Mesenchymal stem cell (in vitro differentiated cells and primary cell): ENCODE results near the gene RALGPS2.

Source experiments
- DNase-seq: peaks from one replicate; pipeline ENCODE4 v3.0.0-alpha.2; 2013
- H2AFZ ChIP-seq: one replicate; pipeline ENCODE4 v1.6.1; 2013; ENCODE audit warnings: low read depth, mild to moderate bottlenecking, control low read depth, inconsistent platforms, low read length, moderate library complexity
- H2AK5ac ChIP-seq: 2 replicates; pipeline ENCODE4 v1.6.1; 2013; ENCODE audit warnings: low read length, moderate library complexity, mild to moderate bottlenecking, inconsistent platforms; ENCODE audit not compliant: severe bottlenecking
- H2BK120ac ChIP-seq: one replicate; pipeline ENCODE4 v1.6.1; 2013; ENCODE audit warnings: low read depth, mild to moderate bottlenecking, inconsistent platforms, low read length, moderate library complexity
- H2BK12ac ChIP-seq, 2 experiments: one replicate each; pipeline ENCODE4 v1.6.1; 2013; ENCODE audit warnings: inconsistent platforms in 2 of 2, low read length in 2 of 2, mild to moderate bottlenecking in 2 of 2, moderate library complexity in 2 of 2, control low read depth in 1 of 2
- H2BK15ac ChIP-seq: one replicate; pipeline ENCODE4 v1.6.1; 2013; ENCODE audit warnings: mild to moderate bottlenecking, low read depth, inconsistent platforms; ENCODE audit not compliant: poor library complexity, severe bottlenecking
- H2BK5ac ChIP-seq: 2 replicates; pipeline ENCODE4 v1.6.1; 2013; ENCODE audit warnings: low read depth, mild to moderate bottlenecking, low read length, control low read depth, inconsistent platforms; ENCODE audit not compliant: poor library complexity, severe bottlenecking
- H3K14ac ChIP-seq, 2 experiments: one replicate each; pipeline ENCODE4 v1.6.1; 2013; ENCODE audit warnings: inconsistent platforms in 2 of 2, low read length in 2 of 2, control low read depth in 1 of 2, mild to moderate bottlenecking in 1 of 2, moderate library complexity in 1 of 2
- H3K18ac ChIP-seq, 2 experiments: one replicate each; pipeline ENCODE4 v1.6.1; 2013; ENCODE audit warnings: inconsistent platforms in 2 of 2, low read length in 2 of 2, control low read depth in 1 of 2, low read depth in 1 of 2, mild to moderate bottlenecking in 1 of 2
- H3K23ac ChIP-seq, 2 experiments: one replicate each; pipeline ENCODE4 v1.6.1; 2013; ENCODE audit warnings: inconsistent platforms in 2 of 2, low read length in 2 of 2, mild to moderate bottlenecking in 2 of 2, moderate library complexity in 2 of 2, control low read depth in 1 of 2
- H3K27ac ChIP-seq: 2 replicates; pipeline ENCODE4 v1.5.1; 2013; ENCODE audit warnings: mild to moderate bottlenecking, moderate library complexity, low read length, control low read depth, inconsistent platforms; ENCODE audit not compliant: poor library complexity, severe bottlenecking
- H3K27me3 ChIP-seq, 2 experiments: 2 replicates each; pipeline versions ENCODE4 v1.6.1 to v1.7.0; 2013; ENCODE audit warnings: low read length in 2 of 2, mild to moderate bottlenecking in 2 of 2, moderate library complexity in 2 of 2, control low read depth in 1 of 2, inconsistent platforms in 1 of 2; ENCODE audit not compliant: control insufficient read depth in 1 of 2, insufficient read depth in 1 of 2
- H3K36me3 ChIP-seq, 2 experiments: 2 replicates each; pipeline versions ENCODE4 v1.6.1 to v1.7.0; 2013; ENCODE audit warnings: low read length in 2 of 2, control low read depth in 1 of 2, inconsistent platforms in 1 of 2, low read depth in 1 of 2, mild to moderate bottlenecking in 1 of 2; ENCODE audit not compliant: insufficient read depth in 2 of 2, control insufficient read depth in 1 of 2
- H3K4ac ChIP-seq, 2 experiments: one replicate each; pipeline ENCODE4 v1.6.1; 2013; ENCODE audit warnings: inconsistent platforms in 2 of 2, low read length in 2 of 2, mild to moderate bottlenecking in 2 of 2, moderate library complexity in 2 of 2, control low read depth in 1 of 2, low read depth in 1 of 2
- H3K4me1 ChIP-seq: 2 replicates; pipeline ENCODE4 v1.6.1; 2013; ENCODE audit warnings: low read depth, low read length, control low read depth; ENCODE audit not compliant: control insufficient read depth, insufficient read depth
- H3K4me2 ChIP-seq: 2 replicates; pipeline ENCODE4 v1.6.1; 2013; ENCODE audit warnings: low read length, mild to moderate bottlenecking, inconsistent platforms; ENCODE audit not compliant: poor library complexity, severe bottlenecking
- H3K4me3 ChIP-seq, 2 experiments: 2 replicates each; pipeline versions ENCODE4 v1.5.1 to v1.7.0; 2013; ENCODE audit warnings: low read length in 2 of 2, mild to moderate bottlenecking in 2 of 2, control low read depth in 1 of 2, low read depth in 1 of 2; ENCODE audit not compliant: insufficient read depth in 1 of 2
- H3K79me1 ChIP-seq: replicated peaks from 2 replicates; pipeline ENCODE4 v1.6.1; 2013; ENCODE audit warnings: mild to moderate bottlenecking, control low read depth, low read length, inconsistent platforms; ENCODE audit not compliant: poor library complexity, severe bottlenecking
- H3K9ac ChIP-seq: 2 replicates; pipeline ENCODE4 v1.7.0; 2013; ENCODE audit warnings: mild to moderate bottlenecking, low read length, moderate library complexity
- H3K9me3 ChIP-seq: 2 replicates; pipeline ENCODE4 v1.7.0; 2013; ENCODE audit warnings: mild to moderate bottlenecking, low read length; ENCODE audit not compliant: control insufficient read depth
- H4K8ac ChIP-seq: one replicate; pipeline ENCODE4 v1.6.1; 2013; ENCODE audit warnings: inconsistent platforms, mild to moderate bottlenecking, low read length, moderate library complexity
- H4K91ac ChIP-seq: one replicate; pipeline ENCODE4 v1.6.1; 2013; ENCODE audit warnings: mild to moderate bottlenecking, low read length, inconsistent platforms
- WGBS: methylation state at CpG from one replicate; pipeline ENCODE4 v1.1.7; 2013; ENCODE audit warnings: mixed read lengths; 5-methylcytosine and 5-hydroxymethylcytosine counted together

Gene RALGPS2

DNA sequence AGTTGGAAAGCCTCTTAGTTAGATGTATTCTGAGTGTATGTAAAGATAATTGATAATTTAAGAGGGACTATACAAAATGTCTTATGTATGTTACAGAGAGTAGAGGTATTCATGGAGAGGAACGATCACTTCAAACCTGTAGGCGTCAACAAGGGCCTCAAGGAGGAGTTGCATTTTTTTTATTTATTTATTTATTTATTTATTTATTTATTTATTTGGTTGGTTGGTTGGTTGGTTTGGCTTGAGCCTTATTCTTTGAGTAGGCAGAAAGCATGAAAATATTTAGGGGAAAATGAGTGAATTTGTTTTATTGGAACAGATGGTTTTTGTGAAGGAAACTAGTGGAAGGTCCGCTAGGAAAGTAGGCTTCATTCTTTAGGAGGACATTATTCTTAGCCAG, 137.4 kb downstream of the RALGPS2 start:
- no peaks in the 10 kb centered on the region for H3K9me3 ChIP-seq
- H3K4me2 ChIP-seq = no peak overlapping the region
- no peak overlapping the region for H3K4ac ChIP-seq
- no peak overlapping the region for H2AK5ac ChIP-seq
- H3K9ac ChIP-seq = no peak overlapping the region
- H2BK120ac ChIP-seq = no peak overlapping the region
- no peaks in the 10 kb centered on the region for H3K27me3 ChIP-seq
- no peak overlapping the region for H2AFZ ChIP-seq
- no peak for DNase-seq
- H4K8ac ChIP-seq = no peak overlapping the region
- H3K79me1 ChIP-seq = peaks cover 2% of the 10 kb centered on the region
- no peak overlapping the region for H3K23ac ChIP-seq
- 97% methylated on average over 1 of the region's 3 CpGs for WGBS
- no peak overlapping the region for H3K4me3 ChIP-seq
- H2BK15ac ChIP-seq = no peak overlapping the region
- no peak overlapping the region for H3K14ac ChIP-seq
- H3K18ac ChIP-seq = no peak overlapping the region
- H2BK5ac ChIP-seq = no peak overlapping the region
- H2BK12ac ChIP-seq = no peak overlapping the region
- no peaks in the 10 kb centered on the region for H3K4me1 ChIP-seq
- peaks cover 0 to 42% of the 10 kb centered on the region in 2 experiments for H3K36me3 ChIP-seq
- no peak overlapping the region for H4K91ac ChIP-seq
- H3K27ac ChIP-seq = no peak overlapping the region

DNA sequence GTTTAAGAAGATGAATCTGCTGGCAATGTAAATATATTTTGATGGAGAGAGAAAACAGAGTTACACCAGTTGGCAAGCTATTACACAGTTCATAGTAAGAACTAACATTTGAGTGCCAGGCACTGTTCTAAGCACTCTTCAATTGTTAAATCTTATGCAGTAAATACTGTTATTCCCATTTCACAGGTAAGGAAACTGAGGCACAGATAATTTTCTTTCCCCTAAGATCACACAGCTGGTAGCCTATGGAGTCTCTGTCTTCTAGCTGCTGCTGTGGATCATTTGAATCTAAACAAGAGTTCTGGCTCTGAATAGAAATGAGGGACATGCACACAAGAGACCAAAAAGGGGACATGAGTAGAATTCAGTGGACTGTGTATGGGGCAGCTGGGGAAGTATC, 137.8 kb downstream of the RALGPS2 start:
- no peaks in the 10 kb centered on the region for H3K4me1 ChIP-seq
- no peak overlapping the region for H3K27ac ChIP-seq
- H2AFZ ChIP-seq = no peak overlapping the region
- no peak overlapping the region for H3K4me2 ChIP-seq
- H3K4ac ChIP-seq = no peak overlapping the region
- H2BK120ac ChIP-seq = no peak overlapping the region
- no peak overlapping the region for H3K23ac ChIP-seq
- H3K79me1 ChIP-seq = peaks cover 2% of the 10 kb centered on the region
- no peak overlapping the region for H4K8ac ChIP-seq
- H2BK12ac ChIP-seq = no peak overlapping the region
- no peak overlapping the region for H3K9ac ChIP-seq
- H4K91ac ChIP-seq = no peak overlapping the region
- no peak overlapping the region for H3K14ac ChIP-seq
- H3K27me3 ChIP-seq = no peaks in the 10 kb centered on the region
- H3K4me3 ChIP-seq = no peak overlapping the region
- no peak overlapping the region for H2AK5ac ChIP-seq
- no peak overlapping the region for H3K18ac ChIP-seq
- no peak overlapping the region for H2BK15ac ChIP-seq
- no peak overlapping the region for H2BK5ac ChIP-seq
- H3K36me3 ChIP-seq = peaks cover 0 to 37% of the 10 kb centered on the region in 2 experiments
- DNase-seq = no peak
- H3K9me3 ChIP-seq = no peaks in the 10 kb centered on the region

DNA sequence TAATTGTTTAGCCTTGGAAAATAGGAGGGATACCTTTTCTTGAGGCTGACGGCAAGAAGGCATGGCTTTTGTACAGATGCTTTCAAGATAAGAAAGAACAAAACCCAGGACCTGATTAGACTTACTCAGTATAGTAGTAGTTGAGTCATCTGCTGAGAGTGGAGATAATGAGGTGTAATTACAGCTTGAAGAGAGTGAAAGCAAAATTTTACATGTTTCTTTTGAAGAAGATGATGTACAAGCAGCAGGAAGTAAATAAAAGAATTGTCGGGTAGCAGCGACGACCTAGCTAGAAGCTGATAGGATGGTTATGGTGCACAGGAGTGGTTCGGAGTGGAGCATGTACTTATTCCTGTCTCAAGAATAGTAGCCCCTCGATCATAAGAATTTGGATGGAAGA, 139.3 kb downstream of the RALGPS2 start:
- Histone ChIP-seq H3K14ac (no peak overlapping the region), H2AFZ (no peak overlapping the region), H3K4me2 (no peak overlapping the region), H3K9me3 (no peaks in the 10 kb centered on the region), H3K4me3 (no peak overlapping the region), H3K4ac (no peak overlapping the region), H3K27me3 (no peaks in the 10 kb centered on the region), H3K79me1 (peaks cover 2% of the 10 kb centered on the region), H3K4me1 (no peaks in the 10 kb centered on the region), H3K23ac (no peak overlapping the region), H2BK120ac (no peak overlapping the region), H4K8ac (no peak overlapping the region), H3K36me3 (peaks cover 0 to 28% of the 10 kb centered on the region in 2 experiments), H2AK5ac (no peak overlapping the region), H4K91ac (no peak overlapping the region), H3K27ac (no peak overlapping the region), H3K18ac (no peak overlapping the region), H2BK12ac (no peak overlapping the region), H2BK15ac (no peak overlapping the region), H2BK5ac (no peak overlapping the region), H3K9ac (peak overlapping the region; percentile 4)
- 72% methylated on average over 5 of the region's 6 CpGs for WGBS
- DNase-seq = no peak

DNA sequence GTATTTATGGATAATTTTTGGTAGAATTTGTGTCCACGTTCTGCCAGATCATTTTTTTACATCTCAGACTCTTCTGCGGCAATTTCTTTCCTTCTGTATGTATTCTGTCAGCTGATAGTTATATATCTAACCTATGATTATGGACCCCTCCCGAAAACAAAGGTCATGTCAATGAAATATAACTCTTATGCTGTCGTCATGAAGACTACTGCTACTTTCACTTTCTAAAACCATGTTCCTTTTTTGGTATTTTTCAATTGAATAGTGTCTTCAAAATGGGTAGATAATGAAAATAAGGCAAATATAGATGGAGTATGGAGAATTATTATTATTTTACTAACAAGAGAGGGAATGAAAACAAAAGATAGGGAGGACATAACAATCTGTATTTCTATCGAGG, 142.6 kb downstream of the RALGPS2 start:
- no peak overlapping the region for H3K27ac ChIP-seq
- H2BK15ac ChIP-seq = no peak overlapping the region
- H3K9ac ChIP-seq = peak overlapping the region; percentile 92
- WGBS = no CpG with 5 or more reads among the region's 5 CpGs
- H3K4me2 ChIP-seq = no peak overlapping the region
- no peak overlapping the region for H3K14ac ChIP-seq
- peaks cover 0 to 13% of the 10 kb centered on the region in 2 experiments for H3K36me3 ChIP-seq
- no peaks in the 10 kb centered on the region for H3K27me3 ChIP-seq
- H3K79me1 ChIP-seq = peaks cover 2% of the 10 kb centered on the region
- H2BK12ac ChIP-seq = no peak overlapping the region
- no peak overlapping the region for H4K91ac ChIP-seq
- H4K8ac ChIP-seq = no peak overlapping the region
- no peak overlapping the region for H3K18ac ChIP-seq
- no peak overlapping the region for H3K23ac ChIP-seq
- no peaks in the 10 kb centered on the region for H3K4me1 ChIP-seq
- H2BK5ac ChIP-seq = no peak overlapping the region
- H2AFZ ChIP-seq = no peak overlapping the region
- H3K9me3 ChIP-seq = no peaks in the 10 kb centered on the region
- no peak for DNase-seq
- H3K4ac ChIP-seq = no peak overlapping the region
- H3K4me3 ChIP-seq = peak overlapping the region in 1 of 2 experiments; percentile 71
- H2BK120ac ChIP-seq = no peak overlapping the region
- no peak overlapping the region for H2AK5ac ChIP-seq
